ENCODE results near the gene OBP2B.

GRCh38 chr9:133257465-133257956, 48.5 kb upstream of the OBP2B start:
- TF ChIP-seq CTCF (conservative IDR thresholded peaks at IDR 0.05) (no peak), EZH2 (IDR thresholded peaks at IDR 0.05; ENCODE audit: low read depth) (no peak)

Measured in PC-9 (cell line).